GM18505 (cell line): ENCODE data around the gene CLHC1.
A peak's percentile ranks its signal among the peaks of the same experiment; 100 is the strongest.
"Not testable (repeated sequence)": the region's sequence is repeated elsewhere in the genome, so short reads cannot be mapped to it uniquely, and the experiment has no call there.

Experiments used
- ATAC-seq: cut with Tn5 transposase; IDR thresholded peaks from one replicate; pipeline ENCODE4 v1.9.1; 2021; ENCODE audit not compliant: unreplicated experiment
- POLR2A ChIP-seq: IDR thresholded peaks from 4 replicates; pipeline ENCODE4 v1.6.1; 2011; ENCODE audit warnings: borderline replicate concordance; ENCODE audit not compliant: insufficient read depth, insufficient read length; ENCODE audit errors: extremely low read depth

CLHC1 gene

GRCh38 chr2:55133467-55134315, 98.4 kb downstream of the CLHC1 start:
- peak; percentile 49 for TF ChIP-seq POLR2A
- peak; percentile 60 for ATAC-seq

DNA sequence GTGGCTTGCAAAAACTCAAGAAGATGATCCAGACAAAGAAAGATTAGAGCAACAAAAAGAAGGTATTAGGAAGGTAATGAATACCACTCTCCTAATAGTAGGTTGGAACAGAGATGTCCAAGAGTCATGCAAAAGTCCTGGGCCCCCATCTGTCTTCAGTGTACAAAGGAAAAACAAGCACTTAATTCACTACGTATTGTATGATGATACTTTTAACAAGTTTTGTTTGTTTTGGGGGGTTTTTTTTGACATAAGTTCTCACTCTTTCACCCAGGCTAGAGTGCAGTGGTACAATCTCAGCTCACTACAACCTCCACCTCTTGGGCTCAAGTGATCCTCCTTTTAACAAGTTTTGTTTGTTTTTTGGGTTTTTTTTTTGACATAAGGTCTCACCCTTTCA, 101.2 kb downstream of the CLHC1 start:
- no peak for TF ChIP-seq POLR2A
- no peak for ATAC-seq

DNA sequence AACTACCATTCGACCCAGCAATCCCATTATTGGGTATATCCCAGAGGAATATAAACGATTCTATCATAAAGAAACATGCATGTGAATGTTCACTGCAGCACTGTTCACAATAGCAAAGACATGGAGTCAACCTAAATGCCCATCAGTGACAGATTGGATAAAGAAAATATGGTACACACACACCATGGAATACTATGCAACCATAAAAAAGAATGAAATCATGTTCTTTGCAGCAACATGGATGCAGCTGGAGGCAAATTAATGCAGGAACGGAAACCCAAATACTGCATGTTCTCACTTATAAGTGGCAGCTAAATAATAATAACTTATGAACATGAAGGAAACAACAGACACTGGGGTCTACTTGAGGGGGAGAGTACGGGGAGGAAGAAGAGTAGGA, 105.5 kb downstream of the CLHC1 start:
- not testable (repeated sequence) for ATAC-seq
